Measurements from ENCODE around the gene GPC1.

Gene GPC1

GRCh38 chr2:240455647-240456446 is 20.4 kb downstream of the GPC1 start:
- peaks cover 92% of the 10 kb centered on the region for H4K20me1 ChIP-seq
- H3K4me1 ChIP-seq: peaks cover 48% of the 10 kb centered on the region
- no peak overlapping the region for H3K4me2 ChIP-seq
- H3K27me3 ChIP-seq: peaks cover 56% of the 10 kb centered on the region
- no peak overlapping the region for H3K9ac ChIP-seq
- H3K9me3 ChIP-seq: no peaks in the 10 kb centered on the region
- no peak overlapping the region for H3K4me3 ChIP-seq
- H3K36me3 ChIP-seq: no peaks in the 10 kb centered on the region
- no peak for TF ChIP-seq Cebpa-rat (IDR thresholded peaks at IDR 0.05)
- H3K27ac ChIP-seq: no peak overlapping the region

- Histone ChIP-seq H3K9ac (no peak overlapping the region), H3K4me3 (no peak overlapping the region), H3K27ac (no peak overlapping the region), H3K9me3 (no peaks in the 10 kb centered on the region), H3K36me3 (no peaks in the 10 kb centered on the region), H4K20me1 (peaks cover 92% of the 10 kb centered on the region), H3K4me1 (peaks cover 45% of the 10 kb centered on the region), H3K27me3 (peaks cover 55% of the 10 kb centered on the region), H3K4me2 (no peak overlapping the region)
- no peak for TF ChIP-seq Cebpa-rat (IDR thresholded peaks at IDR 0.05)
These were observed 21.2 kb downstream of the GPC1 start for GRCh38 chr2:240456447-240457222.

- no peaks in the 10 kb centered on the region for H3K9me3 ChIP-seq
- TF ChIP-seq Cebpa-rat (IDR thresholded peaks at IDR 0.05): no peak
- H3K4me2 ChIP-seq: peak overlapping the region; percentile 81; the same call in 1 of the 2 replicates
- H3K36me3 ChIP-seq: no peaks in the 10 kb centered on the region
- no peak overlapping the region for H3K27ac ChIP-seq
- H3K27me3 ChIP-seq: peaks cover 47% of the 10 kb centered on the region
- no peak overlapping the region for H3K4me3 ChIP-seq
- peaks cover 89% of the 10 kb centered on the region for H4K20me1 ChIP-seq
- H3K4me1 ChIP-seq: peaks cover 45% of the 10 kb centered on the region
- no peak overlapping the region for H3K9ac ChIP-seq
These were observed 22.0 kb downstream of the GPC1 start for GRCh38 chr2:240457223-240458043.

GRCh38 chr2:240458044-240458899 is 22.8 kb downstream of the GPC1 start:
- H3K4me1 ChIP-seq: peaks cover 47% of the 10 kb centered on the region
- H3K27ac ChIP-seq: no peak overlapping the region
- peak overlapping the region; percentile 81 for H3K4me2 ChIP-seq
- TF ChIP-seq Cebpa-rat (IDR thresholded peaks at IDR 0.05): no peak
- H3K4me3 ChIP-seq: no peak overlapping the region
- H3K9me3 ChIP-seq: no peaks in the 10 kb centered on the region
- H3K27me3 ChIP-seq: peaks cover 41% of the 10 kb centered on the region
- no peaks in the 10 kb centered on the region for H3K36me3 ChIP-seq
- peaks cover 84% of the 10 kb centered on the region for H4K20me1 ChIP-seq
- no peak overlapping the region for H3K9ac ChIP-seq

- peaks cover 36% of the 10 kb centered on the region for H3K27me3 ChIP-seq
- 0 out of 2 replicates have a peak, but pooled peaks cover 3% of the 10 kb centered on the region for H3K36me3 ChIP-seq
- H3K9ac ChIP-seq: no peak overlapping the region
- peak overlapping the region; percentile 81 for H3K4me2 ChIP-seq
- no peaks in the 10 kb centered on the region for H3K9me3 ChIP-seq
- no peak overlapping the region for H3K27ac ChIP-seq
- peaks cover 47% of the 10 kb centered on the region for H3K4me1 ChIP-seq
- no peak overlapping the region for H3K4me3 ChIP-seq
- peaks cover 79% of the 10 kb centered on the region for H4K20me1 ChIP-seq
- TF ChIP-seq Cebpa-rat (IDR thresholded peaks at IDR 0.05): no peak
These were observed 23.5 kb downstream of the GPC1 start for GRCh38 chr2:240458900-240459391.

GRCh38 chr2:240459401-240460252 is 24.2 kb downstream of the GPC1 start:
- Histone ChIP-seq H3K9me3 (no peaks in the 10 kb centered on the region), H3K4me2 (peak overlapping the region; percentile 81), H4K20me1 (peaks cover 73% of the 10 kb centered on the region), H3K4me1 (peaks cover 47% of the 10 kb centered on the region), H3K9ac (no peak overlapping the region), H3K27ac (0 out of 2 replicates have a peak overlapping the region, but pooled peaks have one; percentile 4), H3K4me3 (no peak overlapping the region), H3K27me3 (peaks cover 29% of the 10 kb centered on the region), H3K36me3 (0 out of 2 replicates have a peak, but pooled peaks cover 10% of the 10 kb centered on the region)
- no peak for TF ChIP-seq Cebpa-rat (IDR thresholded peaks at IDR 0.05)

GRCh38 chr2:240460253-240460711 is 24.8 kb downstream of the GPC1 start:
- no peak for TF ChIP-seq Cebpa-rat (IDR thresholded peaks at IDR 0.05)

More at GRCh38 chr2:240460253-240460711, 24.8 kb downstream of the GPC1 start:
- Histone ChIP-seq H3K27ac (no peak overlapping the region), H3K9ac (no peak overlapping the region), H4K20me1 (peaks cover 67% of the 10 kb centered on the region), H3K4me3 (no peak overlapping the region), H3K36me3 (peaks cover 15% of the 10 kb centered on the region; the same call in 1 of the 2 replicates), H3K4me1 (peaks cover 50% of the 10 kb centered on the region), H3K9me3 (no peaks in the 10 kb centered on the region), H3K27me3 (peaks cover 23% of the 10 kb centered on the region), H3K4me2 (peak overlapping the region; percentile 81)

Measured in BLaER1 (cell line).